H1 (cell line): ENCODE data around the gene NUP188. TPM values are rescaled to one million over a fixed set of nuclear protein-coding genes. Genes with fewer than 3 reads are reported as not detected.

Experiments used
- ASH2L ChIP-seq: fragments of 200-600, 300-600 bp; sonication (generic); IDR thresholded peaks from one replicate; pipeline ENCODE4 v1.7.1; 2017; ENCODE audit warnings: low read length
- CREB1 ChIP-seq: IDR thresholded peaks from 2 replicates; pipeline ENCODE4 v1.6.1; 2012; ENCODE audit warnings: inconsistent platforms
- EP300 ChIP-seq, 2 experiments: IDR thresholded peaks; 1 replicate in 1 of 2; 2 replicates in 1 of 2; pipeline ENCODE4 v1.6.1; 2011 to 2012; ENCODE audit warnings: low read depth in 2 of 2, low read length in 2 of 2, mild to moderate bottlenecking in 2 of 2, borderline replicate concordance in 1 of 2, inconsistent platforms in 1 of 2, moderate library complexity in 1 of 2
- RBBP5 ChIP-seq: IDR thresholded peaks from 2 replicates; pipeline ENCODE4 v1.7.1; 2012; ENCODE audit warnings: low read depth, mild to moderate bottlenecking, inconsistent platforms, low read length, moderate library complexity, borderline replicate concordance
- TAF7 ChIP-seq: optimal IDR thresholded peaks from 2 replicates; pipeline ENCODE3; 2011; ENCODE audit warnings: low read depth, mild to moderate bottlenecking, inconsistent platforms, low read length, moderate library complexity, borderline replicate concordance
- polyA plus RNA-seq, 7 experiments: library from polyadenylated mRNA; depleted of rRNA in 3 of 7; stranded (reverse) in 5 of 7; unstranded in 2 of 7; fragments of >200 nt in 5 of 7; fragments of 200-250 nt in 2 of 7; gene quantifications; 1 replicate in 5 of 7; 2 replicates in 1 of 7; 4 replicates in 1 of 7; pipeline versions ENCODE4 v1.2.1 to v1.2.3, GENCODE V29; 2011 to 2013; ENCODE audit warnings: missing spikeins in 2 of 7, mixed read lengths in 2 of 7
- total RNA-seq: library from RNA; stranded (reverse); fragmentation: NEBNext Ultra II Directional; extraction: Animal tissue kit (Norgen Biotek cat#: 25700); gene quantifications from 2 replicates; pipeline ENCODE4 v1.2.1, GENCODE V29; 2021

The NUP188 gene
- total and polyA plus RNA-seq, 2 of the 8 experiments (the other 6 are each of a cell fraction or from before 2014, with no cell fraction given), result 90.1 to 111 TPM

GRCh38 chr9:128905964-128906363, 41.5 kb upstream of the NUP188 start (continued):
- TF ChIP-seq TAF7 (no peak), EP300 (IDR thresholded peaks at IDR 0.05; ENCODE audit: borderline replicate concordance in 1 of 2, low read depth in 2 of 2, low read length in 2 of 2) (no peak), ASH2L (no peak), CREB1 (no peak), RBBP5 (no peak)
